Thyroid gland (tissue), 4 donors: Measurements from ENCODE around the gene BEAN1. TPM values are rescaled to one million over a fixed set of nuclear protein-coding genes. Genes with fewer than 3 reads are reported as not detected.

Source experiments
- DNase-seq, 2 donors: peaks; one replicate each; pipeline ENCODE4 v3.0.0-alpha.2; 2019
- H3K27ac ChIP-seq, 3 donors: fragments of 200-600 bp; sonication (generic); 1 replicate in 2 of 3; 2 replicates in 1 of 3; pipeline ENCODE4 v1.5.1; 2016 to 2019; ENCODE audit warnings: mild to moderate bottlenecking in 1 of 3, moderate library complexity in 1 of 3
- H3K27me3 ChIP-seq: fragments of 200-600 bp; sonication (generic); one replicate; pipeline ENCODE4 v1.5.1; 2019
- H3K36me3 ChIP-seq, 2 donors: fragments of 200-600 bp; sonication (generic); one replicate each; pipeline ENCODE4 v1.5.1; 2016 to 2019
- H3K4me1 ChIP-seq, 2 donors: fragments of 200-600 bp; sonication (generic); one replicate each; pipeline ENCODE4 v1.5.1; 2017 to 2019
- H3K4me3 ChIP-seq, 3 donors: fragments of 200-600 bp; sonication (generic); replicated peaks in 1 of 3; 1 replicate in 2 of 3; 2 replicates in 1 of 3; pipeline ENCODE4 v1.5.1; 2016; ENCODE audit warnings: mild to moderate bottlenecking in 1 of 3
- H3K9me3 ChIP-seq: fragments of 200-600 bp; sonication (generic); one replicate; pipeline ENCODE4 v1.5.1; 2017
- CTCF ChIP-seq, 6 experiments: fragments of 200-600 bp in 3 of 6; fragments of 450-650 bp in 3 of 6; sonication (generic) in 3 of 6; IDR thresholded peaks; one replicate each; pipeline ENCODE4 v1.5.1; 2016 to 2019; ENCODE audit warnings: antibody characterized with exemption in 6 of 6, mild to moderate bottlenecking in 2 of 6, inconsistent platforms in 1 of 6, moderate library complexity in 1 of 6
- POLR2A ChIP-seq, 2 donors: fragments of 450-650 bp; IDR thresholded peaks; one replicate each; pipeline ENCODE4 v1.6.1; 2017; ENCODE audit warnings: antibody characterized with exemption in 2 of 2, mild to moderate bottlenecking in 2 of 2, moderate library complexity in 1 of 2
- WGBS, 2 donors: methylation state at CpG; one replicate each; pipeline ENCODE4 v1.1.5; 2017; 5-methylcytosine and 5-hydroxymethylcytosine counted together
- intact Hi-C: fragments of 100-400 bp; cut with DNase I; formaldehyde crosslinking; loops from one replicate; pipeline ENCODE4 v1.15.1; 2023
- total RNA-seq, 4 donors: library from RNA; depleted of rRNA; stranded (reverse); fragments of >200 nt; gene quantifications; one replicate each; pipeline ENCODE4 v1.2.3, GENCODE V29; 2016

The BEAN1 gene
- total RNA-seq, 4 donors from 2014 or later = 0.38 to 0.54 TPM; not detected in 2

GRCh38 chr16:66380421-66380820, 46.7 kb upstream of the BEAN1 start:
- Histone ChIP-seq H3K27me3 (no peaks in the 10 kb centered on the region), H3K4me1 (peaks cover 0 to 13% of the 10 kb centered on the region in 2 donors), H3K36me3 (no peaks in the 10 kb centered on the region), H3K27ac (no peak overlapping the region), H3K9me3 (no peaks in the 10 kb centered on the region), H3K4me3 (no peak overlapping the region)
- TF ChIP-seq CTCF (IDR thresholded peaks at IDR 0.05) = no peak
- no peak for TF ChIP-seq POLR2A (IDR thresholded peaks at IDR 0.05)
- 62 to 95% methylated on average over 3 of the region's 3 CpGs for WGBS, 2 donors
- no peak for DNase-seq
- intact Hi-C loops = no loop called here

- H3K27ac ChIP-seq = peak overlapping the region; percentile 30 to 41 (median 32)
- no peak for DNase-seq
- TF ChIP-seq CTCF (IDR thresholded peaks at IDR 0.05) (no peak), POLR2A (IDR thresholded peaks at IDR 0.05) (no peak)
- H3K27me3 ChIP-seq = no peaks in the 10 kb centered on the region
- H3K36me3 ChIP-seq = no peaks in the 10 kb centered on the region
- intact Hi-C loops = no loop called here
- H3K9me3 ChIP-seq = no peaks in the 10 kb centered on the region
- H3K4me3 ChIP-seq = no peak overlapping the region
- 86 to 87% methylated on average over 5 of the region's 5 CpGs for WGBS, 2 donors
- H3K4me1 ChIP-seq = peaks cover 6 to 20% of the 10 kb centered on the region in 2 donors
Measured at GRCh38 chr16:66381585-66382170, 45.4 kb upstream of the BEAN1 start.

- TF ChIP-seq CTCF (IDR thresholded peaks at IDR 0.05) (no peak), POLR2A (IDR thresholded peaks at IDR 0.05) (no peak)
- 71 to 74% methylated on average over 13 of the region's 13 CpGs for WGBS, 2 donors
Measured at GRCh38 chr16:66382171-66382965, 44.7 kb upstream of the BEAN1 start.

GRCh38 chr16:66382966-66383299, 44.2 kb upstream of the BEAN1 start:
- WGBS, 2 donors = 54 to 62% methylated on average over 3 of the region's 3 CpGs
- H3K36me3 ChIP-seq = no peaks in the 10 kb centered on the region
- no peak for TF ChIP-seq CTCF (IDR thresholded peaks at IDR 0.05)
- TF ChIP-seq POLR2A (IDR thresholded peaks at IDR 0.05) = no peak
- peak overlapping the region in 2 of 3 donors; percentile 32 to 41 for H3K27ac ChIP-seq
- intact Hi-C loops = no loop called here
- no peaks in the 10 kb centered on the region for H3K9me3 ChIP-seq
- H3K4me1 ChIP-seq = peaks cover 16 to 29% of the 10 kb centered on the region in 2 donors
- H3K4me3 ChIP-seq = no peak overlapping the region
- H3K27me3 ChIP-seq = no peaks in the 10 kb centered on the region
- DNase-seq = no peak

More at GRCh38 chr16:66382171-66382965, 44.7 kb upstream of the BEAN1 start:
- Histone ChIP-seq H3K27me3 (no peaks in the 10 kb centered on the region), H3K9me3 (no peaks in the 10 kb centered on the region), H3K36me3 (no peaks in the 10 kb centered on the region), H3K4me1 (peaks cover 11 to 23% of the 10 kb centered on the region in 2 donors), H3K27ac (peak overlapping the region; percentile 30 to 41 (median 32)), H3K4me3 (no peak overlapping the region)
- intact Hi-C loops = no loop called here
- no peak for DNase-seq

- peak overlapping the region in 2 of 3 donors; percentile 32 to 41 for H3K27ac ChIP-seq
- no peaks in the 10 kb centered on the region for H3K36me3 ChIP-seq
- no peak for DNase-seq
- no peaks in the 10 kb centered on the region for H3K27me3 ChIP-seq
- H3K9me3 ChIP-seq = no peaks in the 10 kb centered on the region
- TF ChIP-seq POLR2A (IDR thresholded peaks at IDR 0.05) = no peak
- no peak for TF ChIP-seq CTCF (IDR thresholded peaks at IDR 0.05)
- WGBS, 2 donors = 91 to 95% methylated on average over 4 of the region's 4 CpGs
- intact Hi-C loops = no loop called here
- peaks cover 17 to 33% of the 10 kb centered on the region in 2 donors for H3K4me1 ChIP-seq
- H3K4me3 ChIP-seq = no peak overlapping the region
Measured at GRCh38 chr16:66383551-66383950, 43.5 kb upstream of the BEAN1 start.
